ENCODE data around the gene PI4KA. TPM values are rescaled to one million over a fixed set of nuclear protein-coding genes. Genes with fewer than 3 reads are reported as not detected.

Gene PI4KA
- total RNA-seq, 2 donors from 2014 or later: 74.2 to 115 TPM

DNA sequence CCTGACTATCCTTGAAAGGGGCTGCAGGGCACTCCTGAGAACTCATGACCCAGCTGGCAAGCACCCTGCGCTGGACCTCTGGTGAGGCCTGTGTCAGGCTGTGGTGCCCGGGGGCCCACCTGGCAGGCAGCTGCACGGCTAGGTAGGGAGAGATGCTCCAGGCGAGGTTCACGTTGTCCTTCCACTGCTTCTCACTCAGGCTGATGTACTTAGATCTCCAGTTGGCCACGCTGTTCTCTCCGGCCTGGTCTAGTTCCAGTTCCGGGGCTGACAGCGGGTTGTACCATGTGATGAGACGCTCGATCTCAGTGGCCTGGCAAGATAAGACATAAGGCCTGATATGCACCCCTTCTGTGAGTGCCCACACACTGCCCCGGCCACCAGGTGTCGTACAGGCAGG, 129.4 kb downstream of the PI4KA start:
- Histone ChIP-seq H3K4me1 (replicated peaks) (no peaks in the 10 kb centered on the region), H3K4me3 (no peak overlapping the region), H3K36me3 (peaks cover 0 to 10% of the 10 kb centered on the region in 2 donors), H3K27ac (no peak overlapping the region), H3K9me3 (no peaks in the 10 kb centered on the region), H3K27me3 (replicated peaks; ENCODE audit: insufficient read depth) (no peaks in the 10 kb centered on the region)
- TF ChIP-seq POLR2A (IDR thresholded peaks at IDR 0.05) (no peak), POLR2AphosphoS5 (IDR thresholded peaks at IDR 0.05) (no peak)
- TF ChIP-seq, protein P1, sequence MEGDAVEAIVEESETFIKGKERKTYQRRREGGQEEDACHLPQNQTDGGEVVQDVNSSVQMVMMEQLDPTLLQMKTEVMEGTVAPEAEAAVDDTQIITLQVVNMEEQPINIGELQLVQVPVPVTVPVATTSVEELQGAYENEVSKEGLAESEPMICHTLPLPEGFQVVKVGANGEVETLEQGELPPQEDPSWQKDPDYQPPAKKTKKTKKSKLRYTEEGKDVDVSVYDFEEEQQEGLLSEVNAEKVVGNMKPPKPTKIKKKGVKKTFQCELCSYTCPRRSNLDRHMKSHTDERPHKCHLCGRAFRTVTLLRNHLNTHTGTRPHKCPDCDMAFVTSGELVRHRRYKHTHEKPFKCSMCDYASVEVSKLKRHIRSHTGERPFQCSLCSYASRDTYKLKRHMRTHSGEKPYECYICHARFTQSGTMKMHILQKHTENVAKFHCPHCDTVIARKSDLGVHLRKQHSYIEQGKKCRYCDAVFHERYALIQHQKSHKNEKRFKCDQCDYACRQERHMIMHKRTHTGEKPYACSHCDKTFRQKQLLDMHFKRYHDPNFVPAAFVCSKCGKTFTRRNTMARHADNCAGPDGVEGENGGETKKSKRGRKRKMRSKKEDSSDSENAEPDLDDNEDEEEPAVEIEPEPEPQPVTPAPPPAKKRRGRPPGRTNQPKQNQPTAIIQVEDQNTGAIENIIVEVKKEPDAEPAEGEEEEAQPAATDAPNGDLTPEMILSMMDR (IDR thresholded peaks at IDR 0.05): no peak
- intact Hi-C loops (cut with DNase I): no loop called here
- WGBS: 89% methylated on average over 10 of the region's 13 CpGs
- DNase-seq (ENCODE audit: low spot score): no peak

GRCh38 chr22:20728523-20729190, 130.0 kb downstream of the PI4KA start:
- Histone ChIP-seq H3K4me3 (no peak overlapping the region), H3K9me3 (no peaks in the 10 kb centered on the region), H3K4me1 (replicated peaks) (no peaks in the 10 kb centered on the region), H3K27ac (no peak overlapping the region), H3K27me3 (replicated peaks; ENCODE audit: insufficient read depth) (no peaks in the 10 kb centered on the region), H3K36me3 (peaks cover 0 to 10% of the 10 kb centered on the region in 2 donors)
- no peak for DNase-seq (ENCODE audit: low spot score)
- WGBS: 75% methylated on average over 10 of the region's 10 CpGs
- no peak for TF ChIP-seq POLR2AphosphoS5 (IDR thresholded peaks at IDR 0.05)
- TF ChIP-seq, protein P1 (IDR thresholded peaks at IDR 0.05): no peak
- no peak for TF ChIP-seq POLR2A (IDR thresholded peaks at IDR 0.05)
- intact Hi-C loops (cut with DNase I): no loop called here

- Histone ChIP-seq H3K36me3 (peaks cover 0 to 10% of the 10 kb centered on the region in 2 donors), H3K27me3 (replicated peaks; ENCODE audit: insufficient read depth) (no peaks in the 10 kb centered on the region), H3K27ac (no peak overlapping the region), H3K4me1 (replicated peaks) (no peaks in the 10 kb centered on the region), H3K9me3 (no peaks in the 10 kb centered on the region), H3K4me3 (no peak overlapping the region)
- 88% methylated on average over 29 of the region's 29 CpGs for WGBS
- DNase-seq (ENCODE audit: low spot score): no peak
- TF ChIP-seq, protein P1 (IDR thresholded peaks at IDR 0.05): no peak
- TF ChIP-seq POLR2AphosphoS5 (IDR thresholded peaks at IDR 0.05) (no peak), POLR2A (IDR thresholded peaks at IDR 0.05) (no peak)
- intact Hi-C loops (cut with DNase I): no loop called here
Measured at GRCh38 chr22:20727118-20728015, 131.2 kb downstream of the PI4KA start.

GRCh38 chr22:20725987-20726558, 132.5 kb downstream of the PI4KA start:
- Histone ChIP-seq H3K27me3 (replicated peaks; ENCODE audit: insufficient read depth) (no peaks in the 10 kb centered on the region), H3K27ac (no peak overlapping the region), H3K4me3 (no peak overlapping the region), H3K9me3 (no peaks in the 10 kb centered on the region), H3K4me1 (replicated peaks) (no peaks in the 10 kb centered on the region), H3K36me3 (peaks cover 0 to 10% of the 10 kb centered on the region in 2 donors)
- 75% methylated on average over 11 of the region's 11 CpGs for whole genome bisulfite sequencing
- no peak for DNase-seq (ENCODE audit: low spot score)
- TF ChIP-seq POLR2AphosphoS5 (IDR thresholded peaks at IDR 0.05) (no peak), POLR2A (IDR thresholded peaks at IDR 0.05) (no peak)
- TF ChIP-seq, protein P1 (IDR thresholded peaks at IDR 0.05): no peak
- intact Hi-C loops (cut with DNase I): no loop called here

All from prostate gland (tissue), 2 donors.